Measurements from ENCODE around the gene AGXT2.

Gene AGXT2

DNA sequence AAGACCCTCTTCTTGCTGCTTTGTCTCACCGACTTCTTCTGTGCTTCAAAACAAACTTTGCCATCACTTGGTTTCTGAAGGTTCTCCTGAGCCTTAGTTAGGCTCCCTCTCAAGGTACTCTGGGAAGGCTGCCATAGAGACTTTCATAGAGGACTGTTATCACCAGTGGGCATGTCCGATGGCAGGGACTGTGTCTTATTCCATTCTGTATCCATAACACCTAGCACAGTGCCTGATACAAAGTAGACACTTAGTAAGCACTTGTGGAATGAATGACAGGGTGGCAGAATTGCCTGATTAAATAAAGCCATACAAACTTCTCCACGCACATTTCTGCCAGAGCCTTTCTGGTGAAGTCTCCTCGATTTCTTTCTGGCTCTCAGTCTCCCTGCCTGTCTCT, 32.7 kb downstream of the AGXT2 start:
- ATAC-seq, result no peak
- TF ChIP-seq ARNTL (CRISPR knock-in tag; IDR thresholded peaks at IDR 0.05; ENCODE audit: borderline replicate concordance, low read depth) (no peak), ZC3H10 (CRISPR knock-in tag; IDR thresholded peaks at IDR 0.05) (no peak), GLIS3 (CRISPR knock-in tag; IDR thresholded peaks at IDR 0.05) (no peak), OSR1 (CRISPR knock-in tag; IDR thresholded peaks at IDR 0.05) (no peak), TCF4 (CRISPR knock-in tag; IDR thresholded peaks at IDR 0.05; ENCODE audit: borderline replicate concordance) (no peak), ZFP3 (CRISPR knock-in tag; IDR thresholded peaks at IDR 0.05) (no peak), SNAI2 (CRISPR knock-in tag; IDR thresholded peaks at IDR 0.05) (no peak)
- TF ChIP-seq, protein P1, sequence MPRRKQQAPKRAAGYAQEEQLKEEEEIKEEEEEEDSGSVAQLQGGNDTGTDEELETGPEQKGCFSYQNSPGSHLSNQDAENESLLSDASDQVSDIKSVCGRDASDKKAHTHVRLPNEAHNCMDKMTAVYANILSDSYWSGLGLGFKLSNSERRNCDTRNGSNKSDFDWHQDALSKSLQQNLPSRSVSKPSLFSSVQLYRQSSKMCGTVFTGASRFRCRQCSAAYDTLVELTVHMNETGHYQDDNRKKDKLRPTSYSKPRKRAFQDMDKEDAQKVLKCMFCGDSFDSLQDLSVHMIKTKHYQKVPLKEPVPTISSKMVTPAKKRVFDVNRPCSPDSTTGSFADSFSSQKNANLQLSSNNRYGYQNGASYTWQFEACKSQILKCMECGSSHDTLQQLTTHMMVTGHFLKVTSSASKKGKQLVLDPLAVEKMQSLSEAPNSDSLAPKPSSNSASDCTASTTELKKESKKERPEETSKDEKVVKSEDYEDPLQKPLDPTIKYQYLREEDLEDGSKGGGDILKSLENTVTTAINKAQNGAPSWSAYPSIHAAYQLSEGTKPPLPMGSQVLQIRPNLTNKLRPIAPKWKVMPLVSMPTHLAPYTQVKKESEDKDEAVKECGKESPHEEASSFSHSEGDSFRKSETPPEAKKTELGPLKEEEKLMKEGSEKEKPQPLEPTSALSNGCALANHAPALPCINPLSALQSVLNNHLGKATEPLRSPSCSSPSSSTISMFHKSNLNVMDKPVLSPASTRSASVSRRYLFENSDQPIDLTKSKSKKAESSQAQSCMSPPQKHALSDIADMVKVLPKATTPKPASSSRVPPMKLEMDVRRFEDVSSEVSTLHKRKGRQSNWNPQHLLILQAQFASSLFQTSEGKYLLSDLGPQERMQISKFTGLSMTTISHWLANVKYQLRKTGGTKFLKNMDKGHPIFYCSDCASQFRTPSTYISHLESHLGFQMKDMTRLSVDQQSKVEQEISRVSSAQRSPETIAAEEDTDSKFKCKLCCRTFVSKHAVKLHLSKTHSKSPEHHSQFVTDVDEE (CRISPR knock-in tag; IDR thresholded peaks at IDR 0.05), result no peak

DNA sequence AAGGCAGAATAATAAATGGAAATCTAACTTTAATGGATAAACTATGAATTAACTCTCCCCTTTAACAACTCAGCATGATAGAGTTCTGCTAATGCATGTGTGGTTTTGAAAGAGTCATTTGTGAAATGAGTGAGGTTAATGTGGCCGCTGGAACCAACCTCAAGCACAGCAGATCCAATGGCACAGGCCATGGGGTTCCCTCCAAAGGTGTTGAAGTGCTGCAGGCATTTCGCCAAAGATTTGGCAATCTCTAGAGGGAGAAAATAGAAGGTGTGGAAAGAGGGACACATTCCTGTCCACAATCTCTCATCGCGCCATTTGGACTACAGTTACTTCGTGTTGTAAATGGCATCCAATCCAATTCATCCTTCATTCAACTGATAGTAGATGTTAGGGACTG, 35.0 kb downstream of the AGXT2 start:
- TF ChIP-seq SNAI2 (CRISPR knock-in tag; IDR thresholded peaks at IDR 0.05) (no peak), CSDC2 (CRISPR knock-in tag; IDR thresholded peaks at IDR 0.05) (no peak), ZC3H10 (CRISPR knock-in tag; IDR thresholded peaks at IDR 0.05) (no peak), ARNTL (CRISPR knock-in tag; IDR thresholded peaks at IDR 0.05; ENCODE audit: borderline replicate concordance, low read depth) (no peak), RARB (CRISPR knock-in tag; IDR thresholded peaks at IDR 0.05) (no peak), TOX (CRISPR knock-in tag; IDR thresholded peaks at IDR 0.05; ENCODE audit: borderline replicate concordance) (no peak), ZNF8 (CRISPR knock-in tag; IDR thresholded peaks at IDR 0.05) (no peak), BACH2 (CRISPR knock-in tag; IDR thresholded peaks at IDR 0.05; ENCODE audit: borderline replicate concordance) (no peak), ZFP30 (CRISPR knock-in tag; IDR thresholded peaks at IDR 0.05) (no peak), ESRRG (CRISPR knock-in tag; IDR thresholded peaks at IDR 0.05) (no peak), ZNF70 (CRISPR knock-in tag; IDR thresholded peaks at IDR 0.05) (no peak), ZNF565 (CRISPR knock-in tag; conservative IDR thresholded peaks at IDR 0.05; ENCODE audit: low read depth) (no peak), ZFP3 (CRISPR knock-in tag; IDR thresholded peaks at IDR 0.05) (no peak)
- TF ChIP-seq, protein P2, sequence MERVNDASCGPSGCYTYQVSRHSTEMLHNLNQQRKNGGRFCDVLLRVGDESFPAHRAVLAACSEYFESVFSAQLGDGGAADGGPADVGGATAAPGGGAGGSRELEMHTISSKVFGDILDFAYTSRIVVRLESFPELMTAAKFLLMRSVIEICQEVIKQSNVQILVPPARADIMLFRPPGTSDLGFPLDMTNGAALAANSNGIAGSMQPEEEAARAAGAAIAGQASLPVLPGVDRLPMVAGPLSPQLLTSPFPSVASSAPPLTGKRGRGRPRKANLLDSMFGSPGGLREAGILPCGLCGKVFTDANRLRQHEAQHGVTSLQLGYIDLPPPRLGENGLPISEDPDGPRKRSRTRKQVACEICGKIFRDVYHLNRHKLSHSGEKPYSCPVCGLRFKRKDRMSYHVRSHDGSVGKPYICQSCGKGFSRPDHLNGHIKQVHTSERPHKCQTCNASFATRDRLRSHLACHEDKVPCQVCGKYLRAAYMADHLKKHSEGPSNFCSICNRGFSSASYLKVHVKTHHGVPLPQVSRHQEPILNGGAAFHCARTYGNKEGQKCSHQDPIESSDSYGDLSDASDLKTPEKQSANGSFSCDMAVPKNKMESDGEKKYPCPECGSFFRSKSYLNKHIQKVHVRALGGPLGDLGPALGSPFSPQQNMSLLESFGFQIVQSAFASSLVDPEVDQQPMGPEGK (CRISPR knock-in tag; IDR thresholded peaks at IDR 0.05; ENCODE audit: borderline replicate concordance), result no peak
- TF ChIP-seq, protein P1 (CRISPR knock-in tag; IDR thresholded peaks at IDR 0.05), result no peak
- TF ChIP-seq, protein P3, sequence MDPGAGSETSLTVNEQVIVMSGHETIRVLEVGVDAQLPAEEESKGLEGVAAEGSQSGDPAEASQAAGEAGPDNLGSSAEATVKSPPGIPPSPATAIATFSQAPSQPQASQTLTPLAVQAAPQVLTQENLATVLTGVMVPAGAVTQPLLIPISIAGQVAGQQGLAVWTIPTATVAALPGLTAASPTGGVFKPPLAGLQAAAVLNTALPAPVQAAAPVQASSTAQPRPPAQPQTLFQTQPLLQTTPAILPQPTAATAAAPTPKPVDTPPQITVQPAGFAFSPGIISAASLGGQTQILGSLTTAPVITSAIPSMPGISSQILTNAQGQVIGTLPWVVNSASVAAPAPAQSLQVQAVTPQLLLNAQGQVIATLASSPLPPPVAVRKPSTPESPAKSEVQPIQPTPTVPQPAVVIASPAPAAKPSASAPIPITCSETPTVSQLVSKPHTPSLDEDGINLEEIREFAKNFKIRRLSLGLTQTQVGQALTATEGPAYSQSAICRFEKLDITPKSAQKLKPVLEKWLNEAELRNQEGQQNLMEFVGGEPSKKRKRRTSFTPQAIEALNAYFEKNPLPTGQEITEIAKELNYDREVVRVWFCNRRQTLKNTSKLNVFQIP (CRISPR knock-in tag; IDR thresholded peaks at IDR 0.05; ENCODE audit: borderline replicate concordance, low read depth), result no peak

DNA sequence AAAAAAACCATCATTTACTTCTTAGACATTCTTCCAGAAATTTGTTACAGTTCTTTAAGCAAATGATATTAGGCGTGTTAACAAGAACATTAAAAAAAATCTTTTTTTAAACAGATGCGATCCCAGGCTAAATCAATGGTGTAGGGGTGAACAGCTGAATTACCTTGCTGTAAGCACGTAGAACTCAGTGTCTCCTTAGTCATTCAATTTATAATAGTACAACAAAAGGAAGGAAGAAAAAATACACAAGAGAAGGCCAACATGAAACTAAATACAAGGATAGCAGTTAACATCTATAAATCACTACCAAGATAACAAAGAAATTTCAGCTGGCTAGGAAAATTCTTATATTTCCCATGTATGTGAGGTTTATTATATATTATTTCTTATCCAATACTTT, 35.4 kb downstream of the AGXT2 start:
- ATAC-seq, result no peak
- TF ChIP-seq, protein P3 (CRISPR knock-in tag; IDR thresholded peaks at IDR 0.05; ENCODE audit: borderline replicate concordance, low read depth), result no peak
- no peak for TF ChIP-seq ZFP30 (CRISPR knock-in tag; IDR thresholded peaks at IDR 0.05)
- no peak for TF ChIP-seq RARB (CRISPR knock-in tag; IDR thresholded peaks at IDR 0.05)
- TF ChIP-seq ZNF565 (CRISPR knock-in tag; conservative IDR thresholded peaks at IDR 0.05; ENCODE audit: low read depth), result no peak
- TF ChIP-seq ZNF8 (CRISPR knock-in tag; IDR thresholded peaks at IDR 0.05), result no peak
- TF ChIP-seq, protein P4, sequence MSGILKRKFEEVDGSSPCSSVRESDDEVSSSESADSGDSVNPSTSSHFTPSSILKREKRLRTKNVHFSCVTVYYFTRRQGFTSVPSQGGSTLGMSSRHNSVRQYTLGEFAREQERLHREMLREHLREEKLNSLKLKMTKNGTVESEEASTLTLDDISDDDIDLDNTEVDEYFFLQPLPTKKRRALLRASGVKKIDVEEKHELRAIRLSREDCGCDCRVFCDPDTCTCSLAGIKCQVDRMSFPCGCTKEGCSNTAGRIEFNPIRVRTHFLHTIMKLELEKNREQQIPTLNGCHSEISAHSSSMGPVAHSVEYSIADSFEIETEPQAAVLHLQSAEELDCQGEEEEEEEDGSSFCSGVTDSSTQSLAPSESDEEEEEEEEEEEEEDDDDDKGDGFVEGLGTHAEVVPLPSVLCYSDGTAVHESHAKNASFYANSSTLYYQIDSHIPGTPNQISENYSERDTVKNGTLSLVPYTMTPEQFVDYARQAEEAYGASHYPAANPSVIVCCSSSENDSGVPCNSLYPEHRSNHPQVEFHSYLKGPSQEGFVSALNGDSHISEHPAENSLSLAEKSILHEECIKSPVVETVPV (CRISPR knock-in tag; IDR thresholded peaks at IDR 0.05), result no peak
- TF ChIP-seq, protein P5, sequence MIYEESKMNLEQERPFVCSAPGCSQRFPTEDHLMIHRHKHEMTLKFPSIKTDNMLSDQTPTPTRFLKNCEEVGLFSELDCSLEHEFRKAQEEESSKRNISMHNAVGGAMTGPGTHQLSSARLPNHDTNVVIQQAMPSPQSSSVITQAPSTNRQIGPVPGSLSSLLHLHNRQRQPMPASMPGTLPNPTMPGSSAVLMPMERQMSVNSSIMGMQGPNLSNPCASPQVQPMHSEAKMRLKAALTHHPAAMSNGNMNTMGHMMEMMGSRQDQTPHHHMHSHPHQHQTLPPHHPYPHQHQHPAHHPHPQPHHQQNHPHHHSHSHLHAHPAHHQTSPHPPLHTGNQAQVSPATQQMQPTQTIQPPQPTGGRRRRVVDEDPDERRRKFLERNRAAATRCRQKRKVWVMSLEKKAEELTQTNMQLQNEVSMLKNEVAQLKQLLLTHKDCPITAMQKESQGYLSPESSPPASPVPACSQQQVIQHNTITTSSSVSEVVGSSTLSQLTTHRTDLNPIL (CRISPR knock-in tag; IDR thresholded peaks at IDR 0.05; ENCODE audit: low read depth), result no peak
- no peak for TF ChIP-seq GLIS3 (CRISPR knock-in tag; IDR thresholded peaks at IDR 0.05)
- no peak for TF ChIP-seq TOX (CRISPR knock-in tag; IDR thresholded peaks at IDR 0.05; ENCODE audit: borderline replicate concordance)
- no peak for TF ChIP-seq TCF4 (CRISPR knock-in tag; IDR thresholded peaks at IDR 0.05; ENCODE audit: borderline replicate concordance)
- no peak for TF ChIP-seq ESRRG (CRISPR knock-in tag; IDR thresholded peaks at IDR 0.05)
- no peak for TF ChIP-seq ISL1 (CRISPR knock-in tag; IDR thresholded peaks at IDR 0.05)

More for the DNA sequence above, 35.0 kb downstream of the AGXT2 start:
- no peak for ATAC-seq
